Skeletal muscle satellite cell (primary cell): ENCODE results near the gene CLEC4D. TPM values are rescaled to one million over a fixed set of nuclear protein-coding genes. Genes with fewer than 3 reads are reported as not detected.
"Not testable (repeated sequence)": the region's sequence is repeated elsewhere in the genome, so short reads cannot be mapped to it uniquely, and the experiment has no call there.

Source experiments
- H3K27me3 ChIP-seq: 2 replicates; pipeline ENCODE4 v1.7.0; 2013; ENCODE audit warnings: low read length; ENCODE audit not compliant: control insufficient read depth, insufficient read depth
- H3K36me3 ChIP-seq: 2 replicates; pipeline ENCODE4 v1.7.0; 2013; ENCODE audit warnings: mild to moderate bottlenecking, control low read depth, low read length; ENCODE audit not compliant: insufficient read depth
- H3K4me1 ChIP-seq: 2 replicates; pipeline ENCODE4 v1.7.0; 2013; ENCODE audit warnings: low read length; ENCODE audit not compliant: control insufficient read depth, insufficient read depth
- H3K4me2 ChIP-seq: 2 replicates; pipeline ENCODE4 v1.7.0; 2013; ENCODE audit warnings: mild to moderate bottlenecking, low read length
- H3K4me3 ChIP-seq: 2 replicates; pipeline ENCODE4 v1.7.0; 2013; ENCODE audit warnings: low read length
- H3K9ac ChIP-seq: 2 replicates; pipeline ENCODE4 v1.7.0; 2013; ENCODE audit warnings: mild to moderate bottlenecking, low read depth, low read length, moderate library complexity
- H3K9me3 ChIP-seq: replicated peaks from 2 replicates; pipeline ENCODE4 v1.7.0; 2013; ENCODE audit warnings: mild to moderate bottlenecking, control low read depth, low read length
- small RNA-seq: library from RNA; depleted of rRNA; stranded (forward); fragments of <200 nt; gene quantifications from one replicate; pipeline ENCODE3, GENCODE V24; 2012

The CLEC4D gene

DNA sequence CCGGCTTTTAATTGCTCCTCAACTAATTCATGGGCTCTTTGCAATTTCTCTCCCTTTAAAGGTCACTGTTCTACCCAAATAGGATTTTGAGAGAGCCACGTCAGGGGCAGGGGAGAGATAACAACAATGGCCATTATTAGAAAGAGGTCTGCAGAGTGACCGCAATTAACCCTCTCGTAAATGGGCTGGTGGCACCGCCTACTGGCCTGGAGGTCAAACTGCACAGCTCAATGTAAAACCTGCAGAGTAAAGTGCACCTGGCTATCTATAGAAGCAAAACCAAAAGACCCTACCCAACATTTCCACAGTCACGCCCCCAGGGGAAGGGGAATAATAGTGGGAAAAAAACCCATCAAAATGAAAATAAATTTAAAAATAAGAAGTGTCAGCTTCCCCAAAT, 49.0 kb downstream of the CLEC4D start:
- no peaks in the 10 kb centered on the region for H3K9me3 ChIP-seq

DNA sequence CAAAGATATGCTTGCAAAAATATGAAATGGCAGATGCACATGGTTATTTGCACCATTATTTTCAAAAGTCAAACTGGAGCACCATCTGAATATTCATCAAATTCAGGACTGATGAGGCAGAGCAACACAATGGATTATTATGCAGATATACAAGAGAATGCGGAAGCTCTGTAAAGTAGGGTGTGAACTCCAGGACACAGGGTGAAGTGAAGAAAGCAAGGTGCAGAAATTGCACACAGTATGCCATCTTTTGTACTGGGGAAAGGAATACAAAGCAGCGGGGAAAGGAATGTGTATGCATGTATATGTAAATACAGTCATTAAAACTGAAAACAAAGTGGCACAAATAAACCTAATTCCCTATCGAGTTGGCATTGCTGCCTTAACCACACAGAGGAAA, 50.1 kb downstream of the CLEC4D start:
- Histone ChIP-seq H3K4me2 (no peak overlapping the region), H3K36me3 (no peaks in the 10 kb centered on the region), H3K4me1 (no peaks in the 10 kb centered on the region), H3K4me3 (no peak overlapping the region), H3K9me3 (no peaks in the 10 kb centered on the region), H3K9ac (no peak overlapping the region), H3K27me3 (no peaks in the 10 kb centered on the region)

More for the DNA sequence above, 49.0 kb downstream of the CLEC4D start:
- Histone ChIP-seq H3K4me3 (no peak overlapping the region), H3K4me2 (no peak overlapping the region), H3K36me3 (no peaks in the 10 kb centered on the region), H3K9ac (no peak overlapping the region), H3K4me1 (no peaks in the 10 kb centered on the region), H3K27me3 (no peaks in the 10 kb centered on the region)

DNA sequence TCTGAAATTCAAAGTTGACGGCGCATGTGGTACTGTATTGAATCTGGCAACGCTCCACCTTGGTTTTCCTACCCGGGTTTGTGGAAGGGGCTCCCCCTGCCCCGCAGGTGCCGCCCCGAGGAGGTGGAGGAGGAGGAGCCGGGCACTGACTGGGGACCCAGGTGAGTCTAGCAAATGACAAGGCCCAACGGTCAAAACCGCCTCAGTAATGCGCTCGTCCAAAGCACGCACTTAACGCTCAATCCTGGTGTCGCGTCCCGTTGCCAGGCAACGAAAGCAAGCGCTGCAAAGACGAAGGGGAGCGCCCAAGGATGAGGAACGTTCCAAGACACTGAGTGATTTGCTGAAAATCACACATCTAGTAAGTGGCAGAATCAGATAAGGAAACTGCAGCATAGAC, 51.4 kb downstream of the CLEC4D start:
- H3K27me3 ChIP-seq = no peaks in the 10 kb centered on the region
- H3K4me3 ChIP-seq = no peak overlapping the region
- no peaks in the 10 kb centered on the region for H3K9me3 ChIP-seq
- no peak overlapping the region for H3K9ac ChIP-seq
- H3K36me3 ChIP-seq = no peaks in the 10 kb centered on the region
- H3K4me2 ChIP-seq = no peak overlapping the region
- no peaks in the 10 kb centered on the region for H3K4me1 ChIP-seq

DNA sequence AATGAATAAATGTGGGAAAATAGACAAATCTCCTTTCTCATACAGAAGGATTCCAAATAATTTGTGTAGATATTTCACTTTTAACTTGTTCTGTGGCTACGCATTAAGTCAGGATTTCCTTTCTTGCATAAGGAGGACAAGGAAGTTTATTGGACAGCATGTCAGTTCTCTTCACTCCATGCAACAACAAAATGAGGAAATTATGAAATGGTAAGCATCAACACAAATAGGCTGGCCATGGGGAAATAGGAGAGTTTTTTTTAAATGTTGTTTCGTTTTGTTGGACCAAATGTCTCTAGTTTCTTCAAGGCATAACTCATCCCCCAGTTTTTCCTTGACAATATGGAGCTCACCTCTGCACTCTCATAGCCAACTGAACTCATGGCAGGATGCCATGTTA, 52.7 kb downstream of the CLEC4D start:
- H3K4me1 ChIP-seq, H3K9me3 ChIP-seq, H3K36me3 ChIP-seq, H3K4me2 ChIP-seq, H3K4me3 ChIP-seq, H3K27me3 ChIP-seq, H3K9ac ChIP-seq: not testable (repeated sequence)

DNA sequence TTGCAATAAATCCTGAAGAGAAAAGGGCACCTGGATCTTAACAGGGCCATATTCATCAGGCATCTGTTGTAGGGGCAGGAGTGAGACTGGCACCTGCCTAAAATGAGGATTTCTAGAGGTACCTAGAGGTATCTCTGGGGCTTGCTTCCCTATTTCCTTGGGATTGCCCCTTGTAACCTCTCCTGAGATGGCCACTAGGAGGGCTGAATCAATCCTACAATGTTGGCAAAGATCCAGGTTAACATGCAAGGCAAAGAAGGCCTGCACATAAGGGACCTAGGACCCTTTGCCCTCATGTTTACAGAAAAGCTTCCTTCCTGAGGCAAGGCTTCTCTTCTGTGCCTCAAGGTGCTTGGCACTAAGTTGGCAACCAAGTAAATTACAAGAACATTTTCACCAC, 53.2 kb downstream of the CLEC4D start:
- no peak overlapping the region for H3K4me3 ChIP-seq
- H3K27me3 ChIP-seq = no peaks in the 10 kb centered on the region
- no peaks in the 10 kb centered on the region for H3K36me3 ChIP-seq
- no peak overlapping the region for H3K4me2 ChIP-seq
- H3K9me3 ChIP-seq = no peaks in the 10 kb centered on the region
- H3K4me1 ChIP-seq = no peaks in the 10 kb centered on the region
- no peak overlapping the region for H3K9ac ChIP-seq

Small RNA genes lying within 50 kb of the gene (small RNA-seq; reads per million reads assigned to genes)
- not detected for gene RNU6-275P
